ENCODE measurements around the gene REEP3. TPM values are rescaled to one million over a fixed set of nuclear protein-coding genes. Genes with fewer than 3 reads are reported as not detected.

Gene REEP3
- total RNA-seq, 1 experiment from 2014 or later = 94.7 TPM

- intact Hi-C loops (cut with micrococcal nuclease; ENCODE audit: unreplicated experiment) = no loop called here
Measured at GRCh38 chr10:63506554-63506953, 14.6 kb upstream of the REEP3 start.

GRCh38 chr10:63515002-63515763, 6.0 kb upstream of the REEP3 start:
- no TSS peak for BruUV-seq (replicated peaks)
- CTCF ChIA-PET = interaction anchor here (0.7 to 2.0 kb wide), 5 partner anchors 11 to 160 kb away, joined by 3 to 9 read pairs (median 3); no protein-coding TSS in a partner anchor
- peak overlapping the region; percentile 48 for H3K4me3 Mint-ChIP-seq (ENCODE audit: low read depth, unreplicated experiment)
- H3K4me1 Mint-ChIP-seq (ENCODE audit: low read depth, unreplicated experiment) = peaks cover 40% of the 10 kb centered on the region
- no peaks in the 10 kb centered on the region for H3K9me3 Mint-ChIP-seq (ENCODE audit: low read depth, unreplicated experiment)
- TF ChIP-seq CTCF (IDR thresholded peaks at IDR 0.05; ENCODE audit: unreplicated experiment) = no peak
- DNase-seq = no peak
- H3K27me3 Mint-ChIP-seq (ENCODE audit: unreplicated experiment) = no peaks in the 10 kb centered on the region
- peak overlapping the region; percentile 80 for H3K27ac Mint-ChIP-seq (ENCODE audit: unreplicated experiment)
- peaks cover 7% of the 10 kb centered on the region for H3K36me3 Mint-ChIP-seq (ENCODE audit: insufficient read depth, unreplicated experiment)
- intact Hi-C loops (cut with micrococcal nuclease; ENCODE audit: unreplicated experiment) = no loop called here

More at GRCh38 chr10:63506554-63506953, 14.6 kb upstream of the REEP3 start:
- no peak for TF ChIP-seq CTCF (IDR thresholded peaks at IDR 0.05; ENCODE audit: unreplicated experiment)
- no peak for DNase-seq
- H3K4me1 Mint-ChIP-seq (ENCODE audit: low read depth, unreplicated experiment) = peaks cover 34% of the 10 kb centered on the region
- BruUV-seq (replicated peaks) = no TSS peak
- H3K36me3 Mint-ChIP-seq (ENCODE audit: insufficient read depth, unreplicated experiment) = no peaks in the 10 kb centered on the region
- no peak overlapping the region for H3K4me3 Mint-ChIP-seq (ENCODE audit: low read depth, unreplicated experiment)
- no peak overlapping the region for H3K27ac Mint-ChIP-seq (ENCODE audit: unreplicated experiment)
- H3K27me3 Mint-ChIP-seq (ENCODE audit: unreplicated experiment) = no peaks in the 10 kb centered on the region
- H3K9me3 Mint-ChIP-seq (ENCODE audit: low read depth, unreplicated experiment) = no peaks in the 10 kb centered on the region
- CTCF ChIA-PET = no interaction called here

- CTCF ChIA-PET = interaction anchor here (1.0 to 2.0 kb wide), 3 partner anchors 12 to 112 kb away, joined by 3 to 9 read pairs (median 5); no protein-coding TSS in a partner anchor
- H3K4me1 Mint-ChIP-seq (ENCODE audit: low read depth, unreplicated experiment) = peaks cover 40% of the 10 kb centered on the region
- BruUV-seq (replicated peaks) = no TSS peak
- no peak overlapping the region for H3K27ac Mint-ChIP-seq (ENCODE audit: unreplicated experiment)
- intact Hi-C loops (cut with micrococcal nuclease; ENCODE audit: unreplicated experiment) = no loop called here
- peaks cover 15% of the 10 kb centered on the region for H3K36me3 Mint-ChIP-seq (ENCODE audit: insufficient read depth, unreplicated experiment)
- H3K9me3 Mint-ChIP-seq (ENCODE audit: low read depth, unreplicated experiment) = no peaks in the 10 kb centered on the region
- no peak for DNase-seq
- TF ChIP-seq CTCF (IDR thresholded peaks at IDR 0.05; ENCODE audit: unreplicated experiment) = no peak
- no peaks in the 10 kb centered on the region for H3K27me3 Mint-ChIP-seq (ENCODE audit: unreplicated experiment)
- no peak overlapping the region for H3K4me3 Mint-ChIP-seq (ENCODE audit: low read depth, unreplicated experiment)
Measured at GRCh38 chr10:63516207-63516606, 5.0 kb upstream of the REEP3 start.

GRCh38 chr10:63518690-63519288, 2.4 kb upstream of the REEP3 start:
- Mint-ChIP-seq H3K9me3 (ENCODE audit: low read depth, unreplicated experiment) (no peaks in the 10 kb centered on the region), H3K36me3 (ENCODE audit: insufficient read depth, unreplicated experiment) (peaks cover 40% of the 10 kb centered on the region), H3K27me3 (ENCODE audit: unreplicated experiment) (no peaks in the 10 kb centered on the region), H3K4me1 (ENCODE audit: low read depth, unreplicated experiment) (peaks cover 51% of the 10 kb centered on the region), H3K27ac (ENCODE audit: unreplicated experiment) (peak overlapping the region; percentile 73), H3K4me3 (ENCODE audit: low read depth, unreplicated experiment) (peak overlapping the region; percentile 76)
- CTCF ChIA-PET = no interaction called here
- intact Hi-C loops (cut with micrococcal nuclease; ENCODE audit: unreplicated experiment) = loop anchor here (2.0 kb wide), 1 partner anchor 50 kb away; no protein-coding TSS in a partner anchor
- TF ChIP-seq CTCF (IDR thresholded peaks at IDR 0.05; ENCODE audit: unreplicated experiment) = no peak
- DNase-seq = no peak
- no TSS peak for BruUV-seq (replicated peaks)

All from Calu3 (cell line).